GM19239 (cell line): ENCODE data around the gene IQGAP3.
"Not testable (repeated sequence)": the region's sequence is repeated elsewhere in the genome, so short reads cannot be mapped to it uniquely, and the experiment has no call there.

ENCODE experiments used
- DNase-seq: peaks from one replicate; pipeline ENCODE4 v3.0.0; 2011; ENCODE audit warnings: low spot score; ENCODE audit not compliant: insufficient read length
- FAIRE-seq: peaks from 2 replicates; lab custom pipeline; 2011; peaks lifted over from hg19 to GRCh38; lab: Jason Lieb, UNC

Gene IQGAP3

GRCh38 chr1:156571919-156572662, at the start of gene IQGAP3:
TSS of gene IQGAP3 (minus strand) at chr1:156572565. CDS start at chr1:156572529, 36 bp downstream.
- FAIRE-seq (peak; percentile 58), DNase-seq (peak; percentile 92)

- DNase-seq (no peak), FAIRE-seq (no peak)
Measured at GRCh38 chr1:156619582-156619955, 47.2 kb upstream of the IQGAP3 start.

- no peak for FAIRE-seq
- DNase-seq = no peak
Measured at GRCh38 chr1:156618853-156619581, 46.7 kb upstream of the IQGAP3 start, which contains the start of gene HAPLN2. TSS of gene HAPLN2 (plus strand) at chr1:156619415. CDS start at chr1:156623491, 4,076 bp downstream.

- FAIRE-seq (no peak), DNase-seq (no peak)
Measured at GRCh38 chr1:156616463-156616862, 44.1 kb upstream of the IQGAP3 start.

- FAIRE-seq (no peak), DNase-seq (no peak)
Measured at GRCh38 chr1:156615946-156616345, 43.6 kb upstream of the IQGAP3 start.

GRCh38 chr1:156612666-156613065, 40.3 kb upstream of the IQGAP3 start:
- no peak for FAIRE-seq
- DNase-seq = no peak

- not testable (repeated sequence) for FAIRE-seq, DNase-seq
Measured at GRCh38 chr1:156610072-156610471, 37.7 kb upstream of the IQGAP3 start.

- DNase-seq = no peak
- FAIRE-seq = peak; percentile 78
Measured at GRCh38 chr1:156608981-156609380, 36.6 kb upstream of the IQGAP3 start.

GRCh38 chr1:156608036-156608674, 35.8 kb upstream of the IQGAP3 start:
- no peak for DNase-seq
- FAIRE-seq = peak; percentile 94

- FAIRE-seq, DNase-seq: not testable (repeated sequence)
Measured at GRCh38 chr1:156607344-156607743, 35.0 kb upstream of the IQGAP3 start.

- DNase-seq = no peak
- FAIRE-seq = no peak
Measured at GRCh38 chr1:156602557-156602993, 30.2 kb upstream of the IQGAP3 start.

GRCh38 chr1:156601892-156602291, 29.5 kb upstream of the IQGAP3 start:
- FAIRE-seq = peak; percentile 37
- no peak for DNase-seq

GRCh38 chr1:156601122-156601830, 28.9 kb upstream of the IQGAP3 start, which contains the start of gene GPATCH4:
TSS of gene GPATCH4 (minus strand) at chr1:156601479.
- DNase-seq = no peak
- FAIRE-seq = peak; percentile 64

- DNase-seq = no peak
- FAIRE-seq = no peak
Measured at GRCh38 chr1:156600733-156601121, 28.4 kb upstream of the IQGAP3 start.

- FAIRE-seq (no peak), DNase-seq (no peak)
Measured at GRCh38 chr1:156599811-156600210, 27.4 kb upstream of the IQGAP3 start.

- DNase-seq (no peak), FAIRE-seq (no peak)
Measured at GRCh38 chr1:156598731-156599432, 26.5 kb upstream of the IQGAP3 start.

GRCh38 chr1:156598125-156598524, 25.8 kb upstream of the IQGAP3 start:
- no peak for DNase-seq
- FAIRE-seq = no peak

GRCh38 chr1:156596426-156596825, 24.1 kb upstream of the IQGAP3 start:
- FAIRE-seq (no peak), DNase-seq (no peak)

- DNase-seq = no peak
- no peak for FAIRE-seq
Measured at GRCh38 chr1:156595016-156595415, 22.7 kb upstream of the IQGAP3 start.

- FAIRE-seq (no peak), DNase-seq (no peak)
Measured at GRCh38 chr1:156594190-156594589, 21.8 kb upstream of the IQGAP3 start.
